Embryonic facial prominence (tissue), 1 donor: ENCODE data around the gene GAMT.

Source experiments
- DNase-seq: peaks from one replicate; pipeline ENCODE4 v3.0.0-alpha.2; 2016; ENCODE audit errors: extremely low spot score

GAMT gene

GRCh38 chr19:1418951-1419738, 17.8 kb upstream of the GAMT start:
- DNase-seq = no peak

DNA sequence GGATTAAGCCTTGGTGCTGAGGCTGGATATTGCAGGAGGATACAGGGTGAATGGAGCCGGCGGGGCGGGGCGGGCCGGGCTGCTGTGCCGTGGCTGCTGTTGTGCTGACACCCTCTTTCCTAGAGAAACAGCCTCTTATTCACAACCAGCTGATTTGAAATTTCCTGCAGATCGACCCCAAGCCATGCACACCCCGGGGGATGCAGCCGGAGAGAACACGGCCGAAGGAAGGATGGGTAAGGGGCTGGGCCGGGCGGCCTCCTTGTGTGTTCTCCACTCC, 17.1 kb upstream of the GAMT start:
- no peak for DNase-seq

DNA sequence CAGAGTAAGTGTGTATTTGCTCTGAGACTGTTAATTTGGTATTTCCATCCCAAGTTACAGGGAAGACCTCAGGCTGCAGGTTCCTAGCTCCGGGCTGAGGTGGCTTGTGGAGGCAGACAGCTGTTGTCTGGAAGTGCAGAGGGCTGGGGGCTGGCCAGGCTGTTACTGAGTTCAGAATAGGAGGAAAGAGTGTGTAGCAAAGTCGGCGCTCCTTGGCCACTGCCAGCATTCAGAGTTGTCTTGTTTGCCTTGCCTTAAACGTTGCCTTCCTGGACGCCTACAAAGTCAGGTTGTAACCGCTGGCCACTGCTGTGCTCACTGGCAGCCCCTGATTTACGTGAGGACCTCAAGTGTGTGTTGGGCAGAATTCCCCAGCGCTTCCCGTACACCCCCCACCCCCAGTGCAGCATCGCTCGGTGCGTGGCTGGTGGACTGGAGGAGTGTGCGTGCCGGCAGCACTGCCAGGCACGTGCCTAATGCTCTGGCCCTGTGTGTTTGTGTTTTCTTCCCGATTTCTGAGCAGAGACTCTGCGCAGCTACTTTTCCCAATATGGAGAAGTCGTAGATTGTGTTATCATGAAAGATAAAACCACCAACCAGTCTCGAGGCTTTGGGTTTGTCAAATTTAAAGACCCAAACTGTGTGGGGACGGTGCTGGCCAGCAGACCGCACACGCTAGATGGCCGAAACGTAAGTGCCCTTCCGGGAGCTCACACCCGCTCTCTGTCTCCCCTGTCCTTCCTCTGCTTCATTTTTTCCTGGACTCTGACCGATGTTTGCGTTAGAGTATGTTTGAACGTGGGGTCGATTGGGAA, 16.5 kb upstream of the GAMT start:
- DNase-seq = no peak

DNA sequence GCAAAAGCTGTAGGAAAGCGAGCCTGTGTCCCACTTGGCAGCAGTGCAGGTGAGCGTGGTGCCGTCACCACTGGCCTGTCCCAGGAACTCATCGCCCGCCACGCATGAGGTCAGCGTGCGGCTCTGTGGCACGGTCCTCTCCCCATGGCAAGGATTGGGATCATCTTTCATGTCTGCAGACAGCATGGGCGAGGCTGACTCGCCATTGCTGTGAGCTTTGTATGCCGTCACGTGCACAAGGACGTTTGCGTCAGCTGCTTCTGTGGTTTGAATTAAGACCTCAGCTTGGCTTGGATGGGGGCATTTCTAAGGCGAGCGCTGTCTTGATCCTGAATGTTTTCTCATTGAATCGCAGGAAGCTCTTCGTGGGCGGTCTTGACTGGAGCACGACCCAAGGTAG, 15.8 kb upstream of the GAMT start:
- no peak for DNase-seq

GRCh38 chr19:1416014-1416841, 14.9 kb upstream of the GAMT start:
- DNase-seq = no peak

- no peak for DNase-seq
These were observed 11.9 kb upstream of the GAMT start for GRCh38 chr19:1412995-1413800.

GRCh38 chr19:1412323-1412923, 11.1 kb upstream of the GAMT start:
- no peak for DNase-seq

DNA sequence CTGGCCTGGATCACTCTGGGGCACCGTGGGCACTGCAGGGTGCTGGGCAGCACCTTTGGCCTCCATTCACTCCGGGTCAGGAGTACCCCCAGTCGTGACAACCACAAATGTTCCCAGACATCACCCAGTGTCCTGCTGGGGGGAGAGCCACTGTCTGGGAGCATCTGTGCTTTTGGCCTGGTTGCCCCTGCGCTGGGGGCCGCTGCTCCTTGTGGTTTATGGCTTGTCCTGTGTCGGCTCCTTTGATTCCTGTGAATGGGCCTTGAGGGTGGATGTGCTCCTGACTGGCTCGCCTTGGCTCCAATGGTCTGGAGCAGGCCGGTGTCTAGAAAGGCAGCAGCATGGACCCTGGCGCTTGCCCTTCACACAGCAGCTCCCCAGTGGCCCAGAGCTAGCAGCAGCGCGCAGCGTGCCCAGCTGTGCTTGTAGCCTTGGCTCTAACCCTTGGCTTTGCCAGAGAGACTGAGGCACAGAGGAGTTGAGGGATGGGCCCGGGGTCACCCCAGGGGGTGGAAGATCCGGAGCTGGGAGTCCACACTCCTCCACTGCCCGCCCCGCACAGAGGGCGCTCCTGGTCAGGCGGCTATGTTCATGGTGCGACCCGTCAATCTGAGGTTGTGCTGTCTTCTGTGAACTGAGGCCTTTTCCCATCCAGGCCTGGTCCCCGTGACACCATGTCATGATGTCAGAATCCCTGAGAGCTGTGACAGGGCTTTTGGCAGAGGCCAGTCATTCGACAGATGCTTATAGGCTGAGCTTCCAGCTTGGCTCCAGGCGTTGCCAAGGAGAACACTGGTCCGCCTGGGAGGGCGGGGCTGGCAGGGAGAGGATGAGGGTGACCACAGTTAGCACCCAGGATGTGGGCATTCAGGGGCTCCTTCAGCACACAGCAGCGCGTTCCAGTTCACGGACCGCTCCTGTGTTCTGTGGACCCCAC, 10.2 kb upstream of the GAMT start:
- DNase-seq = no peak

DNA sequence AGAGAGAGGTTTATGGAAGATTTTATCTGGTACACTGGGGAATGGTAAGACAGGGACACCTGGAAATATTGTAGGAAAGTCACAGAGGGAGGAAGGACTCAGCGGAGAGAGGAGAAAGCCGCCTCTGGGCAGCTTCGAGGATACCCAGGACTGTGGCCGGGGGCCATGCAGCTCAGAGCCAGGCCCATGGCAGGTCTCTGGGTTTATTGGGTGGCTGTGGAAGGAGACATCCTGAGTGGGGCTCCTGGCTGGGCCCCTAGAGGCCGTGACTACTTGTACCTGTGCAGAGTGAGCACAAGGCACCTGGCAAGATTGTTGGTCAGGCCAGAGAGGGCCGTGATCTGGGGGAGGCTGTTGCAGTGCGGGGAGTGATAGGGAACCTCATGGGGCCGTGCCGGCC, 9.4 kb upstream of the GAMT start:
- no peak for DNase-seq

GRCh38 chr19:1410136-1410786, 8.9 kb upstream of the GAMT start:
- no peak for DNase-seq

DNA sequence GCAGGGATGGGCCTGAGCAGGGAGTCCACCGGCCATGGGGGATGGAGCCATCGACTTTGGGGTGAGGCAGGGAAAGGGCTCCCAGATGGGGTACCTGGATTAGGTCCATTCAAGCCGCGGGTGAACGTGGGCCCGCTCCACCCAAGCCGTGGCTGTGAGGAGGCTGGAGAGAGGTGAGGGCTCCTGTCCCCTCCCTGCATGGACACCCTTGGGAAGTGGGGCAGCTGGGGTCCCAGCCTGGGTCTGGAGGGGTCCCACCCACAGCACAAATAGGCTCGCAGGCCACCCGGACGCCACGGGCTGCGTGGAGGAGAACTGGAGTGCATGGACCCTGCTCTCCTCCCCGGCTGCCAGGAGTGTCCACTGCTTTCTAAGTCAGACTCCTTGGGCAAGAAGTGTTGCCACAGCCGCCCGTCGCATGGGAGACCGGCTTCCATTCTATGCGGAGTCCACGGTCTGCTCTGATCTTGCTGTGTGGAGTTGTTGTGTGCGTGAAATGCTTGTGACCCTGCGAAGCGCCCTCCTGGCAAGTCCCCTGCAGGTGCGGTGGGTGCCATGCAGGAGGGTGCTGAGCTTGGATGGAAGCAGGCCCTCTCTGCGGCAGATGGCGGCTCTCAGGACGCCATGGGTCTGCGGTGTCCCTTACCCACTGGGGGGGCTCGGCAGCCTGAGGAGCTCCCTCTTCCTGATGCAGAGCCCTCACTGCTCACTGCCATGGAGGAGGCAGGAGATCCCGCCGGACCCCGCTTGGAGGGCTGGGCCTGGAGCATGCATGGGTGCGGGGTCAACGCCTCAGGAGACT, 8.1 kb upstream of the GAMT start:
- DNase-seq = no peak

DNA sequence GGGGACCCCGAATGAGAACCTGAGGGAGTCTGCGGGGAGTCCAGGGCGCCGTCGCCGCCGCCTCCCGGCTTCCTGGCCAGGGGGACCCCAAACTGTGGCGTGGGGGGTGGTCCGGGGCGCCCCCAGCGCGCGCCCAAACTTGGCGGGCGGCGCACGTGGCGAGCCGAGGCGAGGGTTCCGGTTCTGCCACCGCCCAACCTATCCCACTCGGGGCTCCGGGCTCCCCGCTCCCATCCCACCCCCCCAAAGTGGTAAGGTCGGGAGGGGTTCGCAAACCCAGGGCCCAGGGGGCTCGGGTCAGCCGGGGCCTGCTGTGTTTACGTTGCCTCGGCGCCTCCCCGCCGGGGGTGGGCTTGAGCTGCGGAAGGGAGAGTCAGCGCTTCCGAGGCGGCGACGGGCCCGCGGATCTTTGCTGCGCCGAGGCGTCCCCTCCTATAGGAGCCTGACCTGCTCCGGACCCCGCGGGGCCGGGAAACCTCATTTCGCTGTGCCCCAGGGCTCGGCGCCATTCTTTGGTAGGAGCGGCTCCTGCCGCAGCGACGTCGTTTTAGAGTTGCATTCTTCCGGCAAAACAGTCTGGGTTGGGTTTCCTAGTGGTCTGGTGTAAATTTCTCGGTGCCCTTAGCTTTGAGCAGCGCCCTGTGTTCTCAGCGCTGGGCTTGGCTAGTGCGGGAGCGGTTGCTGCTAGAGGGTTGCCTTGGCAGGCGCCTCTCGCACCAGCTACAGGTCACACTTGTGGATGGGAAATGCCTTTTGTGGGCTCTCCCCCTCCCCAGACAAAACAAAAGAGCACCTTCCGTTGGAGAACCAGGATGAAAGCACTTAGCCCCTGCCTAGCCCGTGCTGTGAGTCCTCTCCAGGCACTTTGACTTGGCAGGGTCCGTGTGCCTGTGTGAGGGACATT, 7.2 kb upstream of the GAMT start:
- DNase-seq = no peak

- DNase-seq = no peak
These were observed 6.4 kb upstream of the GAMT start, which contains the start of gene DAZAP1 for GRCh38 chr19:1407528-1408299. TSS of gene DAZAP1 (plus strand) at chr19:1407586. CDS start at chr19:1407774, 188 bp downstream.

DNA sequence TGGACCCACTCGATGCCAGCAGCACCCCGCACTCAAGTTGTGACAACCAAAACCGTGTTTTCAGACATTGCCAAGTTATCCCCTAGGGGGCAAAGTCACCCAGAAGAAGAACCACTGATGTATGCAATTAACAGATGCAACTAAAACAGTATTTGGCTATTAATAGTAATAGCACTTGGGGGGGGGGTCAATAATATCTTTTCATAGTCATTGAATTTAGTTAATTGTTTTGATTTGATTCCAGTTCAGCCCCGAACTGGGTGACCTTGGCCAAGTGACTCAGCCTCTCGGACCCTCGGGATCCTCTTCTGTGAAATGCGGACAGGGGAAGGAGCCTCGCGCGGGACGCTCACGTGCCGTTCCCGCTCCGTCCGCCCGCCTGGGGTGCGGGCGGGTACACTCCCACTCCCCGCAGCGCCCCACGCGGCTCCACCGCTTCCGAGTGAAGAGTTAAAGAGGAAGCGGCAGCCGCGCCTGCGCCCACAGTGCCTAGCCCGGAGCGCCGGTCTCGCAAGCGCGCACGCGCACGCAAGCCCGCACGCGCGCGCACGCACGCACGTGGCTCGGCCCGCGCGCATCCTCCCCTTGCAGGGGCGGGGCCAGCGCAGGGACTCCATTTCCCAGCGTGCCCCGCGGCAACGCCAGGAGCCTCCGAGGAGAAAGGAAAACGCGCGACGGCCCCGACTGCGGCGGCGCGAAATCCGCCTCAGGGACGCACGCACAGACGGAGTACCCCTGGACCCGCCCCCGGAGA, 5.6 kb upstream of the GAMT start:
- peak; percentile 92 for DNase-seq

GRCh38 chr19:1402411-1403070, 1.2 kb upstream of the GAMT start:
- DNase-seq = no peak

DNA sequence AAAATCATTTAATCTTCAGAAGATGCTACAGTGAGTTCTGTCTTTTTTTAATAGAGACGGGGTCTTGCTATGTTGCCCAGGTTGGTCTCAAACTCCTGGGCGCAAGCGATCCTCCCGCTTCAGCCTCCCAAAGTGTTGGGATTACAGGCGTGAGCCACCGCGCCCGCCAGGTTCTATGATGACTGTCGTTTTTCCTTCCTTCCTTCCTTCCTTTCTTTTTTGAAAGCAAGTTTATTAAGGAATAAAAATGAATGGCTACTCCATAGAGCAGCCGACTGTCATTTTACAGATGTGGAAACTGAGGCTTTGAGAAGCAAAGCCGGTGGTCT, 511 bp upstream of the GAMT start:
- no peak for DNase-seq
